Measurements from ENCODE around the gene APCDD1L. TPM values are rescaled to one million over a fixed set of nuclear protein-coding genes. Genes with fewer than 3 reads are reported as not detected.

The APCDD1L gene
- total RNA-seq, 2 experiments from 2014 or later: not detected

DNA sequence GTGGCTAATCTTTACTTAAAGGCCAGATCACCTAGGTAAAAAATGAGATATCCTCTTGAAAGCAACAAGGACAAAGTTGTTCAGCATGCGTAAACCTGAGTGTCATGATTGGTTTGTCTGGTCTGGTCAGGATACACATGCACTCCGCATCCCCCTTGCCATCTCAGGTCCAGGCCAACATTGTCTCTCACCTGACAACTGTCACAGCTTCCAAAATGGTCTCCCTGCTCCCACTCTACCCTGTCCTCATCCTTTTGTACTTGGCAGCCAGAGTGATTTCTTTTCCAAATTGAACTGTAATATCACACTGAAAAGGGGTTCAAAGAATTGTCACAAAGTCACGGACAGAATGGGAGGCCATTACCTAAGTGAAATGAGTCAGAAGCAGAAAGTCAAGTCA, 21.1 kb upstream of the APCDD1L start:
- Mint-ChIP-seq H3K9me3 (peaks cover 21% of the 10 kb centered on the region), H3K27ac (no peak overlapping the region), H3K27me3 (peaks cover 2% of the 10 kb centered on the region), H3K36me3 (ENCODE audit: low read depth) (no peaks in the 10 kb centered on the region), H3K4me1 (no peaks in the 10 kb centered on the region), H3K4me3 (no peak overlapping the region)
- DNase-seq: no peak
- ChIA-PET CTCF (no interaction called here), POLR2A (no interaction called here)

DNA sequence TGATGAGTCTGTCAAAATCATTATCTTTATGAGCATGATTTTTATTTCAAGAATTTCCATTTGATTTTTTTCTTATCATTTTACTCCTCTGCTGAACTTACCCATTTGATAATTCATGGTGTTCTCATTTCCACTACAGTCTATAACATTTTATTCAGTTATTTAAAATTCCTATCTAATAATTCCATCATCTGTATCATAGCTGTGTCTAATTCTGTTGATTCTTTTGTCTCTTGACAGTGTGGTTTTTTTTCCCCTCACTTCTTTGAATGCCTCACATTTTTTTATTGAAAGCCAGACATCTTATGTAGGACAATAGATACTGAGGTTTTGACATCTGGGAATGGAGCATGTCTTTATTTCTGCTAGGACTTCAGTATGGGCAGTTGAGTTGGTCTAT, 16.5 kb upstream of the APCDD1L start:
- H3K4me3 Mint-ChIP-seq: no peak overlapping the region
- ChIA-PET POLR2A (interaction anchor here (0.6 kb wide), 1 partner anchor 1434 kb away, joined by 3 read pairs; no protein-coding TSS in a partner anchor), CTCF (no interaction called here)
- H3K27me3 Mint-ChIP-seq: peaks cover 3% of the 10 kb centered on the region
- H3K27ac Mint-ChIP-seq: no peak overlapping the region
- no peak for DNase-seq
- no peaks in the 10 kb centered on the region for H3K36me3 Mint-ChIP-seq (ENCODE audit: low read depth)
- H3K4me1 Mint-ChIP-seq: no peaks in the 10 kb centered on the region
- peaks cover 24% of the 10 kb centered on the region for H3K9me3 Mint-ChIP-seq

DNA sequence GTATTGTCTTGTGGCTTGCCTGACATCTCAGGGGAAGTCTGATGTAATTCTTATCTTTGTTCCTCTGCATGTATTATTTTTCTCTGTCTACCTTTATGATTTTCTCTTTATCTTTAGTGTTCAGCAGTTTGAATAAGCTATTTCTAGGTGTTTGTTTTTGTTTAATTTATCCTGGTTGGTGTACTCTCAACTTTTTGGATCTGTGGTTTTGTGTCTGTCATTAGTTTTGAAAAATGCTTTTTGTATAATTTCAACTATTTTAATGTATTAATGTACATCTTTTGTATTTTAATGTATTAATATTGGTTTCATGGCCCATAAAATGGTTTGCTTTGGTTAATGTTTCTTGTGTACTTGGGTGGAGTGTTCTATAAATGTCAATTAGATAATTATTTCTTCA, 15.9 kb upstream of the APCDD1L start:
- ChIA-PET POLR2A (interaction anchor here (0.6 kb wide), 1 partner anchor 1434 kb away, joined by 3 read pairs; no protein-coding TSS in a partner anchor), CTCF (no interaction called here)
- no peak overlapping the region for H3K27ac Mint-ChIP-seq
- H3K4me1 Mint-ChIP-seq: no peaks in the 10 kb centered on the region
- no peaks in the 10 kb centered on the region for H3K36me3 Mint-ChIP-seq (ENCODE audit: low read depth)
- peaks cover 27% of the 10 kb centered on the region for H3K9me3 Mint-ChIP-seq
- no peak overlapping the region for H3K4me3 Mint-ChIP-seq
- DNase-seq: no peak
- peaks cover 3% of the 10 kb centered on the region for H3K27me3 Mint-ChIP-seq

DNA sequence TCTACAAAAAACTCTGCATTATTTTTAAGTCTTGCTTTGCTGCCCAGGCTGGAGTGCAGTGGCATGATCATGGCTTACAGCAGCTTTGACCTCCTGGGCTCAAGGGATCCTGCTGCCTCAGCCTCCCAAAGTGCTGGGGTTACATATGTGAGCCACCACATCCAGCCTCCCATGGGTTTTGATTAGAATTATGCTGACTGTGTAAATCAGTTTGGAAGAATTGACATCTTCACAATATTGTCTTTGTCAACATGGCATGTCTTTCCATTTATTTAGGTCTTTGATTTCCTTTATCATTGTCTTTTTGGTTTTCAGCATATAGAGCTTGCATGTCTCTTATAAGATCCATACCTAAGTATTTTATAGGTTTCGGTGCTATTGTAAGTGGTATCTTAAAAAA, 13.2 kb upstream of the APCDD1L start:
- CTCF ChIA-PET: no interaction called here

DNA sequence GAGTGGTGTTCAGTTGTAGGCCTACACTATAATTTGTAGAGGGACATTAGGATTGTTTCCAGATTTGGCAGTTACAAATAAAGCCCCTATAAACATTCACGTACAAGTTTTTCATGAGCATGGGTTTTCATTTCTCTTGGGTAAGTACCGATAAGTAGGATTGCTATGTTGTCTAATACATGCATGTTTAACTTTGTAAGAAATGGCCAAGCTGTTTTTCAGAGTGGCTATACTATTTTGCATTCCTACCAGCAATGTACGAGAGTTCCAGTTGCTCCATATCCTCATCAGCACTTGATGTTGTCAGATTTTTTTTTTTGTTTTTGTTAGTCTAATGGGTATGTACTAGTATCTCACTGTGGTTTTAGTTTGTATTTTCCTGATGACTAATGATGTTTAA, 11.2 kb upstream of the APCDD1L start:
- Mint-ChIP-seq H3K27me3 (peaks cover 3% of the 10 kb centered on the region), H3K27ac (no peak overlapping the region), H3K4me1 (no peaks in the 10 kb centered on the region), H3K9me3 (peaks cover 22% of the 10 kb centered on the region), H3K36me3 (ENCODE audit: low read depth) (no peaks in the 10 kb centered on the region), H3K4me3 (no peak overlapping the region)
- CTCF ChIA-PET: no interaction called here
- POLR2A ChIA-PET: no interaction called here
- DNase-seq: no peak

More for the DNA sequence above, 13.2 kb upstream of the APCDD1L start:
- no peak overlapping the region for H3K27ac Mint-ChIP-seq
- H3K4me1 Mint-ChIP-seq: no peaks in the 10 kb centered on the region
- H3K27me3 Mint-ChIP-seq: peaks cover 3% of the 10 kb centered on the region
- POLR2A ChIA-PET: no interaction called here
- DNase-seq: no peak
- H3K4me3 Mint-ChIP-seq: no peak overlapping the region
- no peaks in the 10 kb centered on the region for H3K36me3 Mint-ChIP-seq (ENCODE audit: low read depth)
- peaks cover 34% of the 10 kb centered on the region for H3K9me3 Mint-ChIP-seq

DNA sequence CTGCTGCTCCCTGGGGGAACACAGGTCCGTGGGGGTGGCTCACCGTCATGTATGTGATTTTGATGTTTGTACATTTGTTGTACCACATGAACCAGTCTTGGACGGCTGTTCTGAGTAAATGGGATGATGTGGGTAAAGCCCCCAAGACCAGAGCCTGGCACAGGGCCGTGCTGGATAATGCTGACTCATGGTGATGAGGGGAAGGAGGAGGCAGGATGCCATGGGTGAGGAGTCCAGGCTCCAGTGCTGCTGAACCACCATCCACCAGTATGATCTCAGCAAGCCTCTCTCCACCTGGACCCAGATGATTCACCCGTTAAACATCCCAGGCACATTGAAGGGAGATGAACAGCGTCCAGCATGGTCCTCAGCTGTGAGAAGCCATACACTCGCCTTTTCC, 9.6 kb upstream of the APCDD1L start:
- ChIA-PET CTCF (interaction anchor here (1.1 kb wide), 1 partner anchor 43 kb away, joined by 3 read pairs; no protein-coding TSS in a partner anchor), POLR2A (no interaction called here)
- no peak for DNase-seq
- peaks cover 17% of the 10 kb centered on the region for H3K9me3 Mint-ChIP-seq
- H3K27me3 Mint-ChIP-seq: peaks cover 3% of the 10 kb centered on the region
- no peak overlapping the region for H3K4me3 Mint-ChIP-seq
- no peaks in the 10 kb centered on the region for H3K36me3 Mint-ChIP-seq (ENCODE audit: low read depth)
- no peak overlapping the region for H3K27ac Mint-ChIP-seq
- H3K4me1 Mint-ChIP-seq: no peaks in the 10 kb centered on the region

DNA sequence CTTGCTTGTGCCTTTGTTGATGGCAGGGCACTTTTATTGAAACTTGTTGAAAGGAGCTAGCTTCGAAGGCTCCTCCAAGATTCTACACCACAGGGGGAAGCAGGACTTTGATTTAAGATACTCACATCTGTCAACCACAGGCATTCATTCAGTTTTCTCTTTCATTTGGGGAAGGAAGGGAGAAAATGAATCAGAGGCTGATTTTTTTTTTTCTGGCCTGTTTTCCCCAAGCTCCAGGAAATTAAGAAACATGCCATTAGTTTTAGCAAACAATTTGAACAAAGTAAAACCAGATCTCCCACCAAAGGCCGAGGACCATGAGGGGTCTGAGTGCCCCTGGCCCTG, 8.7 kb upstream of the APCDD1L start:
- DNase-seq: no peak

DNA sequence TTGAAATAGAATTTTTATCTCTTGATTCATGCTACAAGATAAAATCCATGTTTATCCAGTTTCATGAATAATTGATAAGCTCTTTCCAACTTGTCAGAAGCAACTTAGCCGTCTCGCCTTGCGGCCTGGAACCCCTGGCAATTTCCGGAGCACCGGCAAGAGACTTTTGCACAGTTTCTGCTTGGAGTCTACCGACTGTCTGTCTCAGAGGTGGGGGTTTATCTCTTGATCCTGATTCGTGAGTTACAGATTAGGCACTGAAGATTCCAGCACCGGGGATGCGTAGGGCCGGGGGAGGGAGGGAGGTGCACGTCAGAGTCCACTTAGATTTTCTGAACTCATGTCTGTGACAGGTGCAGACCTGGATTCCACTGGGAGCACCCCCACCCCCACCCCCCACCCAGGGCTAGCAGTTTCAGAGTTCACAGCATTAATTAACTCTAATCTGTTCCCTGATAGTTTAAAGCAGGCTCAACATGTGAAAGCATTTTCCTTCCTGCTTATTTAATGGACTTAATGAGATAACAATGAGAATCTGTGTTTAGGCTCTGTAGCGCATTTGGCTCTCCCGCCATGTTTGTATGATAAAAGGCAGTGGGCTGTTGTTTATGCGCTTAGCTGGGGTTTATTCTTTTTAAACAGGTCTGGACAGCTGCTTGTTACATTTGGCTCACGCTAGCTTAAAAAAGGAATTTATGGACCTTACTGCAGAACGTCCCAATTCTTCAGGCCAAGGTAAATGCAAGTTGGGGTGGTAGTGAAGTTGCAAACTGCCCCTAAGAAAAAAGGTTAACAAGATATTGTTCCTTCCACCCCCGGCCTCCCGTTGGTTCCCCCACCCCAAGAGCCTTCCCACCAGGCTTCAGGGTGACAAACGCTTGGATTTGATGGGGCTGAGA, 8.1 kb upstream of the APCDD1L start:
- no peak overlapping the region for H3K27ac Mint-ChIP-seq
- H3K36me3 Mint-ChIP-seq (ENCODE audit: low read depth): no peaks in the 10 kb centered on the region
- no peak for DNase-seq
- H3K9me3 Mint-ChIP-seq: peaks cover 17% of the 10 kb centered on the region
- peaks cover 3% of the 10 kb centered on the region for H3K27me3 Mint-ChIP-seq
- ChIA-PET POLR2A (no interaction called here), CTCF (interaction anchor here (1.1 kb wide), 1 partner anchor 42 kb away, joined by 3 read pairs; no protein-coding TSS in a partner anchor)
- no peaks in the 10 kb centered on the region for H3K4me1 Mint-ChIP-seq
- H3K4me3 Mint-ChIP-seq: no peak overlapping the region

More for the DNA sequence above, 8.7 kb upstream of the APCDD1L start:
- ChIA-PET POLR2A (no interaction called here), CTCF (interaction anchor here (1.1 kb wide), 1 partner anchor 42 kb away, joined by 3 read pairs; no protein-coding TSS in a partner anchor)
- no peak overlapping the region for H3K27ac Mint-ChIP-seq
- no peaks in the 10 kb centered on the region for H3K36me3 Mint-ChIP-seq (ENCODE audit: low read depth)
- peaks cover 3% of the 10 kb centered on the region for H3K27me3 Mint-ChIP-seq
- peaks cover 17% of the 10 kb centered on the region for H3K9me3 Mint-ChIP-seq
- H3K4me3 Mint-ChIP-seq: no peak overlapping the region
- H3K4me1 Mint-ChIP-seq: no peaks in the 10 kb centered on the region

DNA sequence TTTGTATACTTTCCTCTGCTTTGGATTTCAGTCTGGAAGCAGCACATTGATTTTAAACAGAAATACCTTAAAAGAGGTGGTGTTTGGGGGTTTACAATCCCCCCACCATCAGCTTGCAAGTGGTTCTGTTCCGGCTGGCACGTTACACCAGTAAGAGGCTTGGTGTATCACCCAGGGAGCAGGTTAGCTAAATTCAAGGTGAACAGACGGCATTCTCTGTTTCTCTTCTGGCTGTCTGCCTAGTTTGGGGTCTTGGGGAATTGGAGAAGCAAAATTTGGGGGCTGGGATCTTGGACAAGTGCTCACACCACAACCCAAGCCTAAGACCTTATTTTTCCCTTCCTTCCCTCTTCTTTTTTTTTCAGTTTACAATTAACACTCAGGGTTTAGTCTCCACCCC, 7.5 kb upstream of the APCDD1L start:
- Mint-ChIP-seq H3K27me3 (peaks cover 3% of the 10 kb centered on the region), H3K36me3 (ENCODE audit: low read depth) (no peaks in the 10 kb centered on the region), H3K4me1 (no peaks in the 10 kb centered on the region), H3K27ac (no peak overlapping the region), H3K9me3 (peaks cover 17% of the 10 kb centered on the region), H3K4me3 (no peak overlapping the region)
- DNase-seq: no peak
- ChIA-PET POLR2A (no interaction called here), CTCF (no interaction called here)

DNA sequence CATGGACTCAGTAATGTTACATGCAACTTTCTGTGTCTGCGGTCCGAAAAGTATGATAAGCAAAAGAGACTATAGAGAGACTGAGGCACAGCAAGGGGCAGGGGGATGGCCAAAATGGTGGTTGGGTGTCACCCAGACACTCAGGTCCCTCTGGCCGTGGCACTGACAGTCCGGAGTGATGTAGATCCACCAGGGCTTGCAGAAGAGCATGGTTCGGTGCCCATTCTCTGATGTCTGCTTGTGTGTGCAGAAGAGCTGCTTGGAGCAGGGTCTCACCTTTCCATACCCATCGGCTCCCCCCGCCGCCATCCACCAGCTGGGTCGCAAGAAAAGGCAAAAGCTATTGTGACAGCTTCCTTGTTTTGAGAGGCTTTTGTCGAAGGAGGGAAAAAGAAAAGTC, 6.6 kb upstream of the APCDD1L start:
- Mint-ChIP-seq H3K4me3 (no peak overlapping the region), H3K36me3 (ENCODE audit: low read depth) (no peaks in the 10 kb centered on the region), H3K4me1 (no peaks in the 10 kb centered on the region), H3K27ac (no peak overlapping the region), H3K27me3 (peaks cover 3% of the 10 kb centered on the region), H3K9me3 (peaks cover 13% of the 10 kb centered on the region)
- CTCF ChIA-PET: no interaction called here
- POLR2A ChIA-PET: no interaction called here
- no peak for DNase-seq

DNA sequence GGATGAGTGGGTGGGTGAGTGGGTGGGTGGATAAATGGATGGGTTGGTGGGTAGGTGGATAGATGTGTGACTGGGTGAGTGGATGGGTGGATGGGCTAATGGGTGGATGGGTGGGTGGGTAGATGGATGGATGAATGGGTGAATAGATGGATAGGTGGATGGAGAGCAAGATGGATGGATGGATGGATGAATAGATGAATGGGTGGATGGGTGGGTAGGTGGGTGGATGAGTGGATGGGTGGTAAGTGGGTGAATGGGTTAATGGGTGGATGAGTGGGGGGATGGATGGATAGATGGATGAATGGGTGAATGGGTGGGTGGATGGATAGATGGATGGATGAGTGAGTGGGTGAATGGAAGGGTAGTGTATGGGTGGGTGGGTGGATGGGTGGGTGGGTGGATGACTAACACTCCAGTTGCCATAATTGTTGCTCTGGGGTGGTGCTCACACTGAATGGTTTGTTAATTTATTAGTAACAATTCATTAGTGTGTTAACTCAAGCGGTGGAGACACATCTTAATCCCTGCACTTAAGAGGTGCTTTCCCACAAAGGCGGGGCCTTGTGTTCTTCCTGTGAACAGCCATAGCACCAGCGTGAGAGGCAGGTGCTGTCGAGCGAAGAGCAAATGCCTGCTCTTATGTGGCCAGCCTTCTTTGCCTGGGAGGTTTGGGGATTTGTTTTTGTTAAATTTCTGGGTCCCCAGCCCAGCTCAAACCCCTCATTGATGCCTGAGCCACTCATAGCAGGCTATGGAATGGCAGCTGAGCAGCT, 4.9 kb upstream of the APCDD1L start:
- no peaks in the 10 kb centered on the region for H3K9me3 Mint-ChIP-seq
- peaks cover 15% of the 10 kb centered on the region for H3K27me3 Mint-ChIP-seq
- H3K4me3 Mint-ChIP-seq: no peak overlapping the region
- no peak for DNase-seq
- H3K36me3 Mint-ChIP-seq (ENCODE audit: low read depth): no peaks in the 10 kb centered on the region
- H3K27ac Mint-ChIP-seq: no peak overlapping the region
- POLR2A ChIA-PET: no interaction called here
- H3K4me1 Mint-ChIP-seq: no peaks in the 10 kb centered on the region
- CTCF ChIA-PET: no interaction called here

DNA sequence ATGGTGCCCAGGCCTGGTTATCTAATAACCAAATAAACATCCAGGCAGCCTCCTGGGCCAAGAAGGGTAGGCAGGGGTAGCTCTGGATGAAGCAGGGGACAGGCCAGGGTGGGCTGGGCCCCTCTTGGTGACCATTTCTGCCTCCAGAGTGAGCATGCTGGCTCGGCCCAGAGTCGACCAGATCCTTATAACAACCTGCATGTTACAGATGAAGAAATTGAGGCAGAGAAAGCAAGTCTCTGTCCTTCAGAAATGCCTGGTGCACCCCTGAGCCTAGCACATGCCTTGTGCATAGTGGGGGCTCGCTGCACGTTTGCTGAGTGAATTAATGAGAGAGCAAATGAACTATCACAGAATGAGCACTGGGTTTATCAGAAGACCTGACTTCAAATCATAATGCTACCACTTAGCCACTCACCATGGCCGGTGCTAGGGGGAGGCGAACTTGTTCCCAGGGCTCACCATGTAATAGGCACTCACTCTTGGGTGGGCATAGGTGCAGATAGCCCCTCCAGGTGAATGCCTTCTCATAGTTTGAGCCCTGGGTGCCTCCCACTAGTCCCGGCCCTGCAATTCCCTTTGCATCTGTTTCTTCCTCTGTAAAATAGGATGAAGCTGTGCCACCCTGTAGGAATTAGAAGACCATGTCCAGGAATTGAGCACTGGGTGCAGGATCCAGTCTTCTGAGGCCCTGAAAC, 3.8 kb upstream of the APCDD1L start:
- no peak for DNase-seq
- no peaks in the 10 kb centered on the region for H3K36me3 Mint-ChIP-seq (ENCODE audit: low read depth)
- no peaks in the 10 kb centered on the region for H3K4me1 Mint-ChIP-seq
- no peaks in the 10 kb centered on the region for H3K9me3 Mint-ChIP-seq
- ChIA-PET CTCF (no interaction called here), POLR2A (no interaction called here)
- H3K27ac Mint-ChIP-seq: no peak overlapping the region
- H3K27me3 Mint-ChIP-seq: peaks cover 19% of the 10 kb centered on the region
- H3K4me3 Mint-ChIP-seq: no peak overlapping the region

DNA sequence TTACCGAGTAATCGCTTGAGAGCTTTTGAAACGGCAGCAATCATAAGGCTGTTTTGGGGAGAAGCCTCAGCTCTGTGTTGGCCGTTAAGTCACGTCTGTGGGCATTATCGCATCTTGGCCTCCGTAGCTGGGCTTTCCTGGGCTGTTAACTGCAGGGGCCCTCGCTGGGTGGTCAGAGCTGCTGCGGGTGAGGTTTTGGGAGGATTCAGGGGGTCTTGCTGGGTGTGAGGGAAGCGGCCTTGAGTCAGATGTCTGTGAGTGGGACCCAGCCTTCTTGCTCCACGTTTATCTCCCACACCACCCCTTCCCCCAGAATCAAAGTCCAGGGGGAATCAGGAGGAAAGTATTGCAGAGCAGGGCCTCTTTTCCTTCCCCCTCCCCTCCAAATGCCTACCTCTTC, 3.2 kb upstream of the APCDD1L start:
- H3K27ac Mint-ChIP-seq: no peak overlapping the region
- CTCF ChIA-PET: no interaction called here
- no peaks in the 10 kb centered on the region for H3K4me1 Mint-ChIP-seq
- peaks cover 26% of the 10 kb centered on the region for H3K27me3 Mint-ChIP-seq
- H3K36me3 Mint-ChIP-seq (ENCODE audit: low read depth): no peaks in the 10 kb centered on the region
- DNase-seq: no peak
- POLR2A ChIA-PET: no interaction called here
- H3K4me3 Mint-ChIP-seq: no peak overlapping the region
- H3K9me3 Mint-ChIP-seq: no peaks in the 10 kb centered on the region
